HG03025 (cell line): ENCODE results near the gene ATP6V1G1.

Source experiments
- ATAC-seq: cut with Tn5 transposase; IDR thresholded peaks from one replicate; pipeline ENCODE4 v1.9.1; 2021; ENCODE audit warnings: mild to moderate bottlenecking, moderate library complexity; ENCODE audit not compliant: unreplicated experiment, low FRiP score

ATP6V1G1 gene, protein sequence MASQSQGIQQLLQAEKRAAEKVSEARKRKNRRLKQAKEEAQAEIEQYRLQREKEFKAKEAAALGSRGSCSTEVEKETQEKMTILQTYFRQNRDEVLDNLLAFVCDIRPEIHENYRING

DNA sequence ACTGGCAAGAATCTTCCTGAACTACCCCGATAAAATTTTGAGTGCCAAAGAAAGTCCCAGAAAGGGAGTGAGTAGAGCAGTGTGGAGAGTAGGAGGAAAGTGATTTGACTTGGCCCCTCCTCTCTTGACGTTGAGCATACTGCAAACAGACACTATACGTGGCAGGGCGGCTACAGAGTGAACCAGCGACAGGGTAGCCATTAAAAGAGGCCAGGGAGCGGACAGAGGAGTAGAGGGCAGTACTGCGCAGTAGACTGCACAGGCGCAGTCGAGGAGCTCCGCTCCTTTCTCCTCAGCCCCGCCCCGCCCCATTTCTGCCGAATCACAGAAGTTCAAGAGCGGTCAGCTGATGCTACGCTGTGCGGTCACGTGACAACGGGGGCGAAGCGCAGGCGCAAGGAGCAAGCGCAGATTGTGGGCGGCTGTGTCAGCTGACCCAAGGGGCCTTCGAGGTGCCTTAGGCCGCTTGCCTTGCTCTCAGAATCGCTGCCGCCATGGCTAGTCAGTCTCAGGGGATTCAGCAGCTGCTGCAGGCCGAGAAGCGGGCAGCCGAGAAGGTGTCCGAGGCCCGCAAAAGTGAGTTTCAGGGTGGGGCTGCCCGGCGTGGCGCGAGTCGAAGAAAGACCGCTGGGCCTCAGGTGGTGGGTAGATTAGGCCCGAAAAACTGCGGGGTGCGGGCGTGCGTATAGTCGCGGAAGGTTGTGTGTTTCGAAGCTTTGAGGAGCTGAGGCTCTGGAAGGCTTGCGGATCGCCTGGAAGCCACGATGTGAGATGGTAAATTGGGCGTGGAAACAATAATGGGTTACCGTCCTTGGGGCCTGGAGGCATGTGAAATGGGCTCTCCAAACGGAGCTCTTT, at the start of gene ATP6V1G1:
TSS of gene ATP6V1G1 (plus strand) at position 425 of the 858 bp plus-strand sequence. CDS start at position 495, 70 bp downstream.
- peak; percentile 92 for ATAC-seq

DNA sequence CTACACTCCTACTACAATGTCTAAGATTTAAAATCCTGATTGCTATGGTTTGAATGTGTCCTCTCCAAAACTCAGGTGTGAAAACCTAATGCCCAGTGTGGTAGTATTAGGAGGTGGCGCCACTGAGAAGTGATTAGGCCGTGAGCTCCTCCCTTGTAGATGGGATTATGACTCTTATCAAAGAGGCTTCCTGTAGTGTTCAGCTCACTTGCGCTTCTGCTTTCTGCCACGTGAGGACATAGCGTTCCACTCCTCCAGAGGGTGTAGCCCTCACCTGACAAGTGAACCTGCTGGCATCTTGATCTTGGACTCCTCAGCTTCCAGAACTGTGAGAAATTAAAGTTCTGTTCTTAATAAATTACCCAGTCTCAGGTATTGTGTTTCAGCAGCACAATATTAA, 49.3 kb upstream of the ATP6V1G1 start:
- ATAC-seq, result no peak

DNA sequence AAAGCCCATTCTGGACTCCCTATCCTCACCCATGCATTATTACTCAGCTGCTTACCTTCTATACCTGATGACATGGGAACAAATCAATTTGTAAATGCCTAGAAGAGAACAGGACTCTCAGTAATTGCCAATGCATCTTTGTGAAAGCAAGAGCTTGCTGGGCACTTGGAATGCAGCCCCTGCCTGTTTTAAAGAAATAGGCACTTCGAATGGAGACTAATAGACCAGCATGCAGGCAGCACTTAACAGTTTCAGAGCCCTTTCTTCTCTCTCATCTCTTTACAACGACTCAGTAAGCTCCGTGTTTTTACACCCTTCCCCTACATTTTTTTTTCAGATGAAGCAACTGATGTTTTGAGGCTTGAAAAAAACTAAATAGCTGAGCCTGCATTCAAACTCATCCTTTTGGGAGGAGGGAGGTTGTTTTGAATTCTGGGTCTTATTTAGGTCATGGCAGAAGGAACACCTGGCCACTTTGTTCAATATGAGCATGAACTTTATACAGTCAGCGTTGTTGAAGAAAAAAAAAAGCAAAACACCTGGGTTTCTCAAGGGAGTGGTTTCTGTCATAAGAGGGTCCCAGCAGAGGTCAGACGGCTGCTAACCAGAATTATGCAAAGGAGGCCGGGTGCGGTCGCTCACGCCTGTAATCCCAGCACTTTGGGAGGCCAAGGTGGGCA, 47.7 kb upstream of the ATP6V1G1 start:
- no peak for ATAC-seq

DNA sequence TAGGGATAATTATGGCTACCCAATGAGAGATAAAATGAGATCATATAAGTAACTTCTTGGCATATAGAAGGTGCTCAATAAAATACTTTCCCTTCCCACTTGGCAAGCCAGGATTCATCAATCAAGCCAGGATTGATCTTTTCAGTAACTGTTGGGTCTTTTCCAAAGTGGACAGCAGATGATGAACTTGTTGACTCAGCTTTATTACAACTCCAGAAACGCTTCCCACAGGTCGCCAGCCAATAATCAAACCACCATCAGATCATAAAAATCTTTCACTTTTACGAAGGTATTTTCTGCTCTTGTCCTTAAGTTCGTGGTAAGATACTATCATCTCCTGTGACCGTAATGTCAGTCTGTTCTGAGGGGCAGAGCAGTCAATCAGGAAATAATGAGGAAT, 42.5 kb upstream of the ATP6V1G1 start:
- ATAC-seq, result no peak

DNA sequence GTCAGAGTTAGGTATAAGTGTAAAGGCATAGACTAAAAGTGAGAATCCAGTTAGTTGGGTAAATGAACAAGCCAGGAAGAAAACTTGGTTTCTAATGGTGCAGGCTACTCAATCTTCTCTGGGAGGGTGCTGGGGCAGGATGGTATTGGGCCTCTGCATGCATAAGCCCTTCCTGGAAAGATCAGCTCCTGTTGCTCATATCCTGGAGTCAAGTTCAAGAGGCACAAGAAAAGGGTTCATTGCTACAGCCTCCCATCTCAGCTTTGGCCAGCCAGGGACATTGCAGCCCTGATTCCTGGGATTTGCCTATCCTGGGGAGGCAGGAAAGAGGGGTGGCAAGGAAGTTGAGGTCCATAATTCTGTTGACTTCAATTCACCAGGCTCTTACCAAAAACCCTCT, 40.7 kb upstream of the ATP6V1G1 start:
- ATAC-seq, result no peak

DNA sequence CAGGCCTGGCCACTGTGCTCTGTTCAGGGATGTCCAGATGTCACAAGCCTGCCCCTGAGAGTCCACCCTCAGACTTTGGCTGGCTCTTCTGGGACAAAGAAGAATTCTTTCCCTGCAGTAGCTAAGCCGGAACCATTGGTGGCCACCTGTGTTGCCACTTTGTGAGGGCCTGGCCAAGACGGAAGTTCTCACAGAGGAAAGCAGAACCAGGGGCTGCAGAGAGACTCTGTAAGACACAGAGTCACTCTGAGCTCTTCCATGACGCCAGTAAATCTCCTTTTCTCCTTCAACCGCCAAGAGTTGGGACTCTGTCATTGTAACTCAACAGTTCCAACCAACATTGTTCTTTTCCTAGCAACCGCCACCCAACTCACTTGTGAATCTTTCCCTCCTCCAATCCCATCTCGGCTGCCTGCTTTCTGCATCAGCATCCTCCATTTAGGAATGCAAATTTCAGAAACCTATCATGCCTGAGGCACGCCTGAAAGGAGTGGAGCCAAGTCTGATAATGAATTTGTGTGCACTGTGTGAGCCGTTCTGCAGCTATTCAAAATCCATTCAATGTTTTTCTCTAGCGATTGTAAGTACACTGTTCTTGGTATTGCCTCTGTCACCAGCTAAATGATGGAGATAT, 37.8 kb upstream of the ATP6V1G1 start:
- ATAC-seq, result no peak

DNA sequence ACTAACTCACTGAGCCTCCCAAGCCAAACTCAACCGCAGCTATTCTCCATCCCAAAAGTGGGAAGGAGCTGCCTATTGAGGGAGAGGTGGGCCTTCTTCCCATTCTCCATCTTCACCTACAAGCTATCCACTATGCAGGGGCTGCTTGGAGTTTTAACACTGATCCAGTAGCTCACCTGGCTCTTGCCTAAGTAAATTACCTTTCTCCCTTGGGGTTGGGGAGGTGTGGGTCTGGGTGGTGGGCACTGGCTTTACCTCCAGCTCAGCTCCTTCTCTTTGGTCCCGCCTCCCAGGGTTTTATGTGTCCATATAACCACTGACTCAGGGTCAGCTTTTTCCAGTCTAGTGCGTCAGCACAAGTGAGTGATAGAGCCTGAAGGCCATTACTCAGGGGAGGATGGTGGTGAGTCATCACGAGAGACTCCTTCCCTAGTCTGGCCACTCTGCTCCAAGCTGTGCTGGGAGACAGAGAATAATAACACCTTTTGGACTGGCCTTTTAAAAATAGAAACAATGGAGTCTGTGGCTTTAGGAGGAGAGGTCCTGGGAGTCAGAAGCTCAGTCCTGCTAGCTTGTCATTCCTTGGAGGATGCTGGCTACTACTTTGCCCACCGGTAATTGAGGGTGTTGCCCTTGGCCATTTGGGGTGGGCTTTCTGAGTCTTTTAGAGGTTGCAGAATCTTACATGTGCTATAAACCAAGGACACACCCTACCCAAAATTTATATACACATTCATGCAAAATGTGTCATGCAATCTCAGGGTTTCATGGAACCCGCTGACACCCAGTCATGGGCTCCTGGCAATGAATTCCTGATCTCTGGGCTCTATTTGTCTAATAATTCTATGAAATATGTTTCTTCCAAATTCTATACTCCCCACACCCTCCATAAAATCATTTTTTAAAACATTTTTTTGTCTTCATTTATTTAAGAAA, 35.6 kb upstream of the ATP6V1G1 start:
- no peak for ATAC-seq

DNA sequence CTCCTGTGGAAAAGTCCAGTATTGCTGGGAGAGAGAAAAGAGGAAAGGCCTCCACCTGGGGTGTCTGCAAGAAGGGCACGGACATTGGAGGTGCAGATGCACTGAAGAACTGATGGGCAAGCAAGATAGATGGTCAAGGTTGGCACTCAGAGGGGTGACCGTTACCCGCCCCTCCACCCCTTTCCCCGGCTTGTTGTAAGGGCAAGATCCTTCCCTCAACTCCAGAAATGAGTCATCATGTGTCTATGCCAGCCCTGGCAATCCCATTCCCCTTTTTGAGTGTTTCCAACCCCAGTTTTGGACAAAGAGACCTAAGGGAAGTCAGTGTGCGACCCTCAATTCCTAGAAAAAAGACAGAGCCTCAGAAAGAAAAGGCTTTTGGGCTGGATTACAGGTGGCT, 34.9 kb upstream of the ATP6V1G1 start:
- no peak for ATAC-seq

DNA sequence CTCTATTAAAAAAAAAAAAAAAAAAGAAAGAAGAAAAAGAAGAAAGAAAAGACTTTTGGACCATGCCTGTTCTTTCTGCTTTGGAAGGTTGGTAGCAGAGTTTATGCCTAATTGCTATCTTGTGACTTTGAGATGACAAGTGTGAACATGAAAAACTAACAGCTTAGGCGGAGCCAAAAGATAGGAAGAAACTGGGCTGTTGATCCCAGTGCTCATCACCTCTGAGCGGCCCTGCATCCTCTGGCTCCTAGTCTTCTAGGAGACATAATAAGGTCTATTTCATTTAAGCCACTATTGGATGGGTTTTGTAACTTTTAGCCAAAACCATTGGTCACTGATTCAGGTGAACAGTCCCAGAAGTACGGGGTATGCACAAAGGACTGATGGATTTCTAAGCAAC, 34.4 kb upstream of the ATP6V1G1 start:
- no peak for ATAC-seq

DNA sequence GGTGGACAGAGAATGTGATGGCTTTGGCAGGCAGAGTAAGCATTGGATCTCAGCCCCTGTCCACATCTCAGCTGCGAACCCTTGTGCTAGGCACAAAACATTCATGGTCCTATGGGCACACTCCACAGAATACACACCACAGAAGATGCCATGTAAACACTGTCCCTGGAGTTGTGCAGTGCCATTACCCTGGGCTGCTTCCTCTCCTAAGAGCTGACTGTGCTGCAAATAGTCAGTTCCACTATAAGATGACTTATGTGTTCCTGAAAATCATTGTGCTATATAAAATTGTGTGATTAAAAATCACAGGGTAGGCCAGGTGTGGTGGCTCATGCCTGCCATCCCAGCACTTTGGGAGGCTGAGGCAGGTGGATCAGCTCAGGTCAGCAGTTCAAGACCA, 31.9 kb upstream of the ATP6V1G1 start:
- no peak for ATAC-seq

DNA sequence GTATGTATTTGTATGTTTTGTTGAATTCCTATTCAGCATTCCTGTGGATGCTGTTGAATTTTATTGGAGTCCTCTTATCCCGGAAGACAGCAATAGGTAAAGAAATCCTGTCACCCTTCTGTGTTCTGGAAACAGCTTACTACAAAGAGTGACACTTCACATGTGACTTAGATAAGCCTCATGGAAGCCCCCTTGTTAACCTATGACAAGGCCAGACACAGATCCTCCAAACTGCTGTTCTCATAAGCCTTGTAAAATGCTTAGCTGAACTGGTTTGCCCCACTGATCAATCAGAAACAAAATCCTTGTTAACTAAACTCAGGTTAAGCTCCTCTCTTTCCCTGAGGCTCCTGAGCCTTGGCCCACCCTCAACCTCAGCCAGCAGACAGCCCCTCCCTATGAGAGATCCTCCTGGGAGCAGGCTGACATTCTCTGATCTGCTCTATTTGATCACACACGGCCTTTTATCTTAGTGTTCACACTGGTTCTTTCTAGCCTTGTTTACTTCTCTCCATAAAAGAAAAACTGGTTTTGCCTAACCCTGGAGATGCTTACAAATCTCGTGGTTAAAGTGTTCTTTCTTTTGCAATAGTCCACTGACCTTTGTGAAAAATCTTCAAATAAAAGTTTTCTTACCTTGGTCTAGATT, 29.4 kb upstream of the ATP6V1G1 start:
- ATAC-seq, result no peak

DNA sequence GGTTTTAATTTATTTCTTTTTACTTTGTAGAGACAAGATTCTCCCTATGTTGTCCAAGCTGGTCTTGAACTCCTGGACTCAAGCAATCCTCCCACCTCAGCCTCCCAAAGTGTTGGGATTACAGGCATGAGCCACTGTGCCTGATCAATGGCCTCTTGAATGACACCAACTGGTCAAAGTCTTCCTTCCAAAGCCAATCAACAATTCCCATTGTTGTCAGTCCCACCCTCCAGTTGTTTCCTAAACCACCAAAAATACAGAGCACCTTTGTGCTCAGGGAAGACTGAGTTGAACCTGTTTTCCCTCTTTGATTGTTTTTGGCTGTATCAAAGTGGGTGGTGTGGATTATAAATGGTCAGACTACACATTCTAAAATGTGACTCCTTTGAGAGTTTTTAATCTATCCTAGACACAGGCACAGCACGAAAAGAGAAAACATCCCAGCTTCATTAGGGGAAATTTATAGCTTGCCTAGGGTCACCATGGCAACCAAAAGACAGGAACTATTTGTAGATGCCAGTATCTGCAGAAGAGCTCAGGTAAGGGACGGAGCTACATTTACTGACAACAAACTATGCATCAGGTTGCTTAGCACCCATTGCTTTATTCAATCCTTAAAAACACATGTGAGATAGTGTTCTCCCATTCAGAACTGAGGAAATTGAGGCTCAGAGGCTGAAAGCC, 27.6 kb upstream of the ATP6V1G1 start:
- ATAC-seq, result no peak

DNA sequence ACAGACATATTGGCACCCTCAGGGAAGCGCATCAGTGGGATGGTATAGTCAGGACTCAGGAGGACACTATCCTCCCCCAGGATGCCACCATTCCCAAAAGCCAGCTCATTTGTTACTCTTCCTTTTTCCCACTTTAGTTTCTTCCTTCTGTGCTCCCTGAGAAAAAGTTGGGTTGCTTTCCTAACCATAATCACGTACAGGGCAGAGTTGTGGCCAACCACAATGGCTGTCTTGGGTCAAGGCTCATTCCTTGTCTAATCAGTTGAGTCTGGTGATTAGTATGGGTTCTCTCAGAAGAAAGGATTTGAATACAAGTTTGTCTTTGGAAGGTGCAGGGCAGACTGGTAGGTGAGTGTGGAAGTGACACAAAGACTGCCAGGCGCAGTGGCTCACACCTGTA, 26.6 kb upstream of the ATP6V1G1 start:
- no peak for ATAC-seq

DNA sequence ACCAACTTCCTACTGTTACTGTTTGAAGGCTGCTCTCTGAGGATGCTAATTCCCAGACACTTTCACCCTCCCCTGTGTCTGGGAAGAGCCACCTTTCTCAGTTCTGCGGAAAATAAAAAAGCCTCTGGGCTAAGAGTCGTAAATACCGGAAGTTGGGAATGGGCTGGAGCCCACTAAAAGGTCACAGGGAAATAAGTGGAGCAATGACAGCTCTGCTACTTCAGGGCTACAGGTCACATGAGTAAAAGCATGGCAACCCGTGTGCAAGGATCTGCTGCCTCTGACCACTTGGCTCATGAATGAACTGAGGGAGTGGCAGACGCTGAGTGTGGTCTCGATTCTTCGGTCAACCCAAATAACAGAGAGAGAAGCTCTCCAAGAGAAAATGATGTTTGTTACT, 25.8 kb upstream of the ATP6V1G1 start:
- ATAC-seq, result no peak

DNA sequence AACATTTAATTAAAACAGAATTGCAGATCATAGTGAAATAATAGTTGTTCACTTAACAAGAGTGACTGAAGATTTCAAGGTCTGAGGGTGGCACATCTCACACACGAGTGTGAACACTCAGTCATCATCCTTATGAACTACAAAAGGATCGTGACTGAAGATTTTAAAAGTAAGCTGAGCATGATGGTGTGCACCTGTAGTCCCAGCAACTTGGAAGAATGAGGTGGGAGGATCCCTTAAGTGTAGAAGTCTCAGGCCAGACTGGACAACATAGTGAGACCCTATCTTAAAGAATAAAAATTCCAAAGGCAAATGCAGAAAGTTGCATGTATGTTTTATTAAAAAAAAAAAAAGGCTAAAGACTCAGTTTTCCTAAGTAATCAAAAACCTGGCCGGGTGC, 22.4 kb upstream of the ATP6V1G1 start:
- ATAC-seq, result no peak

DNA sequence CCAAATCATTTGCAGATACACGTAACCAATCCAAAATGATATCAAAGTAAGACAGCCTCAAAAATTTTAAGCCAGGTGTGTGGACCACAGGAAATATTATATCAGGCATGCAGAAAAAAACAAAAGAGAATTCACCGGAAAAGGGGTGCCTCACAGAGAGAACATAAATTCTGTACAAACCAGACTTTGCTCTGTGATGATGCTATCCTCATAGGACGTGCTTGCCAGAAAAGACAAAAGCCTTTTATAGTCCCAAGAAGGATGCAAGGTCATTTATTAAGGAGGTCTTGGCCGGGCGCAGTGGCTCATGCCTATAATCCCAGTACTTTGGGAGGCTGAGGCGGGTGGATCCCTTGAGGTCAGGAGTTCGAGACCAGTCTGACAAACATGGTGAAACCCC, 16.8 kb upstream of the ATP6V1G1 start:
- no peak for ATAC-seq

DNA sequence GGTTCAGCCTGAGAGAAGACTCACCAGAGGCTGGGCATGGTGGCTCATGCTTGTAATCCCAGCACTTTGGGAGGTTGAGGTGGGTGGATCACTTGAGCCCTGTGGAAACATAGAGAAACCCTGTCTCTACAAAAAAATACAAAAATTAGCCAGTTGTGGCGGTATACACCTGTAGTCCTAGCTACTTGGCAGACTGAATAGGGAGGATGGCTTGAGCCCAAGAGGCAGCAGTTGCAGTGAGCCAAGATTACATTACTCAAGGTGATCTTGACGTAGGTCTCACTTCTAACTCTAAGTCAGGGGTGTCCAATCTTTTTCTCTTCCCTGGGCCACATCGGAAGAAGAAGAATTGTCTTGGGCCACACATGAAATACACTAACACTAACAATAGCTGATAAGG, 16.2 kb upstream of the ATP6V1G1 start:
- no peak for ATAC-seq

DNA sequence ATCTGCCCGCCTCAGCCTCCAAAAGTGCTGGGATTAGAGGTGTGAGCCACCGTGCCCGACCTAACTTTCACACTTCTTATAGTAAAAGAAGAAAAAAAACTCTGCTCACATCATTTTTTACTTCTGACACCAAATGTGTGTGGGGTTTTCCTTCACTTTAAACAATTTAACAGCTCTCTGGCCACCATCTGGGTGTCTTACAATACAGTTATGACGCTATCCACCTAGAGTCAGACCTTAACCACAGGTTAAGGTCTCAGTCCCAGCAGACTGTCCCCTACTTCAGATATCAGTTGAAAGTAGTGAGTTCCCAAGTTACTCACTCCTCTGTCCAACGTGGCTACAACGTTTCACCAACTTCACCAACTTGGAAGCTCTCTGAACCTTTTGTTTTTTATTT, 15.4 kb upstream of the ATP6V1G1 start:
- ATAC-seq, result no peak

DNA sequence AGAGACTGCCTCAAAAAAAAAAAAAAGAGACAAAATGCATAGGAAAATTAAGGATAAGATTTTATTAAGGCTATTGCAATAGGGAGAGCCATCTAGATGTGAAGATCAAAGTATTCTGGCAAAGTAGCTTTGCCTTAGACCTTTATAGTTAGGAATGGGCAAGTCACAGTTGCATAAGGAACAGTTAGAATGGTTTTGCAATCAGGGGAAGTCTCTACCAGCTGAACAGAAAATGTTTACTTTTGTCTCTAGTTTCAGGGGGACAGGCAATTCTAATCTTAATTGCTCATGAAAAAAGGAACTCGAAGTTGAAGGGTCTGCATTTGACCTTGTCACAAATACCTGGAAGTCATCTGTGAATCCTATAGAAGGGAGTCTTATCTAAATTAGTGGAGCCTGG, 13.1 kb upstream of the ATP6V1G1 start:
- no peak for ATAC-seq
